ENCODE results near the gene IGSF3. TPM values are rescaled to one million over a fixed set of nuclear protein-coding genes. Genes with fewer than 3 reads are reported as not detected.
"Not testable (repeated sequence)": the region's sequence is repeated elsewhere in the genome, so short reads cannot be mapped to it uniquely, and the experiment has no call there.

Gene IGSF3
- total RNA-seq, 1 experiment from 2014 or later: 4.0 TPM

DNA sequence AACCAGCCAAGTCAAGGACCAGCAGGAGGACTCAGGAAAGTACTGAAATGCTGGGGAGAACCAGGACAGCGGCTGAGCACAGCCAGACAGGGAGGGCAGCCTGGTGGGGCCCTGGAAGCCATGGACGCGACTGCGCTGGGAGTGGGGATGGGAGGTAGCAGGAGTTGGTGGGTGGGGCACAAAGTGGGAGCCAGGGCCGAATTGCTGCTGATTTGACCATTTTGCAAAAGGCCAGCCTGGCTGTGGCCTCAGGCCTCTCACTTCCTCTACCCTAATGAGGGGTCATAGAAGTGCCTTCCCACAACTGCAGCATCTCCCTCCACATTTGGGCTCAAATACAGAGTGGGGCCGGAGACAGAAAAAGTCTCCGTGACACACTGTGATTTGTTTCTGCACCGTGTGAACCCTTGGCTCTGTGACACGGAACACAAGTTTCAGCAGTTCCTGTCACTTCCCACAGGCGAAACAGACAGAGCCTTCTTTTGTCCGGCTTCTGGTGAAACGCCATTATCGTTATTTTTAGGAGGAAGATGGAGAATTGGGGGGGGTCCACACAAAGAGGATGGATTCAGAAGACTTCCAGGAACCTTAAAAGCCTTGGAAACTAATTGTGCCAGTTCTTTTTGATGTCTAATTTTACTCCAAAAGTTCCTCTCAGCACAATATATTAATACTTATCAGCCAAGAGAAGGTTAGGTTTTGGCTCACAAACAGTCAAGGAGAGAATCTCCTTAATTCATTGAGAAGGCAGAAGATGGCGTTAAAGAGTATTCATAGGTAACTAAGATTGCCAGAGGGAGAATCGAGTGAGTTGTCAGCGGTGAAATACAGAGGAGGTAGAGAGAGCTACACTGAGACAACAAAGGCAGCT lies 21.5 kb downstream of the IGSF3 start:
- H3K4me3 ChIP-seq (ENCODE audit: low read depth, low read length, poor library complexity, severe bottlenecking); BruUV-seq (replicated peaks); H3K9me3 ChIP-seq (ENCODE audit: low read depth, low read length, poor library complexity, severe bottlenecking); H3K27ac ChIP-seq (ENCODE audit: low read depth, low read length, poor library complexity, severe bottlenecking); H3K36me3 ChIP-seq (ENCODE audit: insufficient read depth, low read length, poor library complexity, severe bottlenecking); H3K4me1 ChIP-seq (ENCODE audit: insufficient read depth, low read length, poor library complexity, severe bottlenecking); DNase-seq (ENCODE audit: low spot score); intact Hi-C loops (cut with micrococcal nuclease; ENCODE audit: unreplicated experiment); H3K27me3 ChIP-seq (replicated peaks; ENCODE audit: insufficient read depth, low read depth, low read length, poor library complexity); POLR2A ChIA-PET (ENCODE audit: low non-redundant PET); CTCF ChIA-PET: not testable (repeated sequence)

DNA sequence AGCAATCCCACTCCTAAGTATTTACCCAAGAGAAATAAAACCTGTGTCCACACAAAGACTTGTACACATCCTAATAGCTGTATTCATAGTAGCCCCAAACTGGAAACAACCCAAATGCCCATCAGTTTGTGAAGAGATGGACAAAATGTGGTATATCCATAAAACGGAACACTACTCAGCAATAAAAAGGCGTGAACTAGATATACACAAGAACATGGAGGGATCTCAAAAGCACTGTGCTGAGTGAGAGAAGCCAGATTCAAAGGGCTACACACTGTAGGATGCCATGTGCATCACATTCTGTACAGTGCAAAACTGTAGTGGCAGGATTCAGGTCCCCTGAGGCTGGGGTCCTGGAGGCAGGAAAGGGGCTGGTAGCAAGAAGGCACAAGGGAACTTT lies 22.5 kb downstream of the IGSF3 start:
- DNase-seq (ENCODE audit: low spot score); H3K27me3 ChIP-seq (replicated peaks; ENCODE audit: insufficient read depth, low read depth, low read length, poor library complexity); H3K4me1 ChIP-seq (ENCODE audit: insufficient read depth, low read length, poor library complexity, severe bottlenecking); CTCF ChIA-PET; intact Hi-C loops (cut with micrococcal nuclease; ENCODE audit: unreplicated experiment); H3K9me3 ChIP-seq (ENCODE audit: low read depth, low read length, poor library complexity, severe bottlenecking); H3K27ac ChIP-seq (ENCODE audit: low read depth, low read length, poor library complexity, severe bottlenecking); H3K36me3 ChIP-seq (ENCODE audit: insufficient read depth, low read length, poor library complexity, severe bottlenecking); POLR2A ChIA-PET (ENCODE audit: low non-redundant PET); H3K4me3 ChIP-seq (ENCODE audit: low read depth, low read length, poor library complexity, severe bottlenecking); BruUV-seq (replicated peaks): not testable (repeated sequence)

DNA sequence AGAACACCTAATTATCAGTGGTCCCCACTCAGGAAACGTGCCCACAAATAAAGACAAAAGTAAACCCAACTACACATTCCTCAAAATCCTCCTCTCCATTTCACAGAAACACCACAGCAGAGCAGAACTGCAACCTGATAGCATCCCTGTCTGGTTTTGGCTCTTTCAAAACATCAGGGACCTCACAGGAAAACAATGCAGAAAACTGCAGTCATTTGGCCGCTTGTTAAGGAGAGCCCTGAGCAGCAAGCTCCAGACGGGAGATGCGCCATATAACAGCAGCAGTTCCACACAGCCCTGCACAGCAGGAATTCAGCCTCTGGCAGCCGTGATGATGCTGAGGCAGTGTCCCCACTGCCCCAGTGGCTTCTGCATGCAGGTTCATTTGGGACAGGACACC lies 23.4 kb downstream of the IGSF3 start:
- H3K27me3 ChIP-seq (replicated peaks; ENCODE audit: insufficient read depth, low read depth, low read length, poor library complexity); POLR2A ChIA-PET (ENCODE audit: low non-redundant PET); H3K36me3 ChIP-seq (ENCODE audit: insufficient read depth, low read length, poor library complexity, severe bottlenecking); intact Hi-C loops (cut with micrococcal nuclease; ENCODE audit: unreplicated experiment); H3K4me1 ChIP-seq (ENCODE audit: insufficient read depth, low read length, poor library complexity, severe bottlenecking); BruUV-seq (replicated peaks); CTCF ChIA-PET; DNase-seq (ENCODE audit: low spot score); H3K9me3 ChIP-seq (ENCODE audit: low read depth, low read length, poor library complexity, severe bottlenecking); H3K27ac ChIP-seq (ENCODE audit: low read depth, low read length, poor library complexity, severe bottlenecking); H3K4me3 ChIP-seq (ENCODE audit: low read depth, low read length, poor library complexity, severe bottlenecking): not testable (repeated sequence)

DNA sequence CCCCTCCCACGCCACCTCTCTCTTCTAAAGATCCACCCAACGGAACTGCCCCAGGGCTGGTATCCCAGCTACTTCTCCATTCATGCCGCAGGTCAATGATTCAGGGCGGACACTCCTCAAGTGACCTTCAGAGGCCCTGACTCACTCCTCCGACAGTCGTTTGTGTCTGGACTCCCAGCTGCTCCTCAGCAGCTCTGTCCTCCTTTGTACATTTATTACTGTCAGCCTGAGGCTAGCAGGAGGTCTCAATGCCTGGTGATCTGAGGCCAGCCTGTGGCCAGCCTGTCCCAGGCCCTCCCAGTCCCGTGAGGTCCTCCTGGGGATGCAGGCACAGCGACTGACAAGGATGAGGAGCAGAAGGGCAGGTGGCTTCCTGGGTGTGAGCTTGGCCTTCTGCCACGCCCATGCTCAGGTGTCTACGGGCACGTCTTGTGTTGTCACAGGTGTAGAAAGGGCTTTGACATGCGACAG lies 24.2 kb downstream of the IGSF3 start:
- H3K4me3 ChIP-seq (ENCODE audit: low read depth, low read length, poor library complexity, severe bottlenecking); POLR2A ChIA-PET (ENCODE audit: low non-redundant PET); H3K27ac ChIP-seq (ENCODE audit: low read depth, low read length, poor library complexity, severe bottlenecking); H3K27me3 ChIP-seq (replicated peaks; ENCODE audit: insufficient read depth, low read depth, low read length, poor library complexity); DNase-seq (ENCODE audit: low spot score); H3K36me3 ChIP-seq (ENCODE audit: insufficient read depth, low read length, poor library complexity, severe bottlenecking); H3K4me1 ChIP-seq (ENCODE audit: insufficient read depth, low read length, poor library complexity, severe bottlenecking); BruUV-seq (replicated peaks); H3K9me3 ChIP-seq (ENCODE audit: low read depth, low read length, poor library complexity, severe bottlenecking); intact Hi-C loops (cut with micrococcal nuclease; ENCODE audit: unreplicated experiment); CTCF ChIA-PET: not testable (repeated sequence)

DNA sequence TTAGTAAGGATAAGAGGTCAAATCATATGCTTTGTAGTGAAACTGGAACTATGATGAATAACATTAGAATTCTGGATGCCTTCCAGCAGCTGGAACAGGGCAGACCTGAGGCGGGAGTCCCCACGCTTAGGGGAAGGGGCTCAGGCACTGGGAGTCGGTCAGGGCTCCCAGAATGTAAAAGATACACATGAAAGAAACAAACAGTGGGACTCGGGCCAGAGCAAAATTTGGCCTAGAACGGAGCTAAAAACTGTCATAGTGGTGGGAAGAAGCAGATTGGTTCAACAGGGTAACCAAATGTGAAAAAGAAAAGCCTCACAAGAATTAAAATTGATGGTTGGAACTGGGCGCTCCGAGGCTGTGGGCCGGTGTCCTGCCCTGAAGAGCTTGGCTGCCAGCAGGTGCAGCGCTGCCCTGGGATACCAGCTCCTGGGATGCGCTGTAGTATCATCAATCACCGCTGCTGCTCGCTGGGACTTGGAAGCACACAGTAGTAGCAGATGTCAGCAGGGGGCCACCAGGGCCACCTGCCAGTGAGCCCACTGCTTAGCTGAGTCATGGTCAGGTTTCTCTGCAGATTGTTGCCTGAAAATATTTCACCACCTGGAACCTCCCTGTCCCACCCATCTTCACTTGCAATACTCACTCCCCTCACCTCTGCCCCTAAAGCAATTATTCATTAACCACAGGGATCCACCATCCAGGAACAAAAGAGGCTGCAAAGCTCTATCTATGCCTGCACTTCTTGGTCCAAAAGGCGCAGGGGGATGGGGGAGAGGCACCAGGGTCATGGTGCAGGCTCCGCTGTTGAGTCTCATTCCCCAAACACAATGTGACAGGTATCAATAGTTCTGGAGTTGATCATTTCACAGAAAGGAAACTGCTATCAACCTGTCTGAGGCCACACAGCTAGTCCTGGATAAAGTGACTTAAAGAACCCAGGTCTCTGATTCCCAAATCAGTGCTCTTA lies 24.9 kb downstream of the IGSF3 start:
- BruUV-seq (replicated peaks); H3K27ac ChIP-seq (ENCODE audit: low read depth, low read length, poor library complexity, severe bottlenecking); CTCF ChIA-PET; POLR2A ChIA-PET (ENCODE audit: low non-redundant PET); H3K27me3 ChIP-seq (replicated peaks; ENCODE audit: insufficient read depth, low read depth, low read length, poor library complexity); DNase-seq (ENCODE audit: low spot score); H3K4me1 ChIP-seq (ENCODE audit: insufficient read depth, low read length, poor library complexity, severe bottlenecking); intact Hi-C loops (cut with micrococcal nuclease; ENCODE audit: unreplicated experiment); H3K9me3 ChIP-seq (ENCODE audit: low read depth, low read length, poor library complexity, severe bottlenecking); H3K4me3 ChIP-seq (ENCODE audit: low read depth, low read length, poor library complexity, severe bottlenecking); H3K36me3 ChIP-seq (ENCODE audit: insufficient read depth, low read length, poor library complexity, severe bottlenecking): not testable (repeated sequence)

DNA sequence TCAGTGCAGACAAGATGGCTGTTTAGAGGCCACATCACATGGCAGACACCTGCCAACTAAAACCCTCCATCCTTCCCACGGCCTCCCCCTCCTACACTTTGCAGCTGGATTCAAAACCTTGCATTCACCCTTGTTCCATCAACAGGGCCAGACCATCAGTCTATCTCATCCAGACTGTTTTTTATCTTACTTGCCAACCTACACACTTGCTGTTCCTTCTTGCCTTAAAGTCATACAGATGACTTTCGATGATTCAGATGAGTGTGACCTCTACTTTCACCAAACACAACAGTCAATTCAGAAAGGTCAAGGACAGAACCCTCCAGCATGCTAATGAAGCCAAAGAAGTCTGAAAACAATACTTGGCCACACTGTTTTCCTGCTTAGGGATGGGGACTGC lies 29.9 kb downstream of the IGSF3 start:
- POLR2A ChIA-PET (ENCODE audit: low non-redundant PET): interaction anchor here (0.6 kb wide), 1 partner anchor 93 kb away, joined by 3 read pairs; no protein-coding TSS in a partner anchor
- BruUV-seq (replicated peaks); H3K4me3 ChIP-seq (ENCODE audit: low read depth, low read length, poor library complexity, severe bottlenecking); H3K4me1 ChIP-seq (ENCODE audit: insufficient read depth, low read length, poor library complexity, severe bottlenecking); H3K9me3 ChIP-seq (ENCODE audit: low read depth, low read length, poor library complexity, severe bottlenecking); H3K36me3 ChIP-seq (ENCODE audit: insufficient read depth, low read length, poor library complexity, severe bottlenecking); CTCF ChIA-PET; DNase-seq (ENCODE audit: low spot score); H3K27ac ChIP-seq (ENCODE audit: low read depth, low read length, poor library complexity, severe bottlenecking); H3K27me3 ChIP-seq (replicated peaks; ENCODE audit: insufficient read depth, low read depth, low read length, poor library complexity); intact Hi-C loops (cut with micrococcal nuclease; ENCODE audit: unreplicated experiment): not testable (repeated sequence)

DNA sequence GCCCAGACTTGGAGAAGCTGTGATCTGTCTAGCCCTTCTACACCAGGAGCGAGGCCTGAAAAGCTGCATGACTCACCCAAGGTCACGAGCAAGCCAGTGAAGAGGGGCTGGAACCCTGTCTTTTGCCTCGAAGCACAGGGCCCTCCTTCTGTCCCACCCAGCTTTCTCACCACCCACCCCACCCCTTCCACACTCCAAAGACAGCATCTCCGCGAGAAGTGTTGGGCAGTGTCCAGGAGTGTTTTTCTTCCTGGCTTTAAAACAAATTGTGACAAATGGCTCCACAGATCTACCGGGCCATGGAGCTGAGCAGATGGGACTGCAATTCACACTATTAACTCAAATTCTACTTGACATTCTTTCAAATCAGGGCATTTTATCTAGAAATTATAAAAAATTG lies 30.9 kb downstream of the IGSF3 start:
- H3K27ac ChIP-seq (ENCODE audit: low read depth, low read length, poor library complexity, severe bottlenecking); H3K4me1 ChIP-seq (ENCODE audit: insufficient read depth, low read length, poor library complexity, severe bottlenecking); H3K4me3 ChIP-seq (ENCODE audit: low read depth, low read length, poor library complexity, severe bottlenecking); H3K27me3 ChIP-seq (replicated peaks; ENCODE audit: insufficient read depth, low read depth, low read length, poor library complexity); H3K36me3 ChIP-seq (ENCODE audit: insufficient read depth, low read length, poor library complexity, severe bottlenecking); BruUV-seq (replicated peaks); intact Hi-C loops (cut with micrococcal nuclease; ENCODE audit: unreplicated experiment); CTCF ChIA-PET; H3K9me3 ChIP-seq (ENCODE audit: low read depth, low read length, poor library complexity, severe bottlenecking); DNase-seq (ENCODE audit: low spot score): not testable (repeated sequence)
- POLR2A ChIA-PET (ENCODE audit: low non-redundant PET): interaction anchor here (0.6 kb wide), 1 partner anchor 50 kb away, joined by 3 read pairs; no protein-coding TSS in a partner anchor

Data from A673 (cell line).